Endothelial cell (in vitro differentiated cells): ENCODE data around the gene ATRNL1. TPM values are rescaled to one million over a fixed set of nuclear protein-coding genes. Genes with fewer than 3 reads are reported as not detected.

Source experiments
- DNase-seq: peaks from one replicate; pipeline ENCODE4 v3.0.0; 2021; ENCODE audit warnings: low spot score
- H3K27ac Mint-ChIP-seq: one replicate; pipeline ENCODE4 v1.8.0; 2021; ENCODE audit warnings: mixed read lengths, inconsistent platforms; ENCODE audit not compliant: unreplicated experiment
- H3K27me3 Mint-ChIP-seq: one replicate; pipeline ENCODE4 v1.8.0; 2021; ENCODE audit warnings: mild to moderate bottlenecking, moderate library complexity, mixed read lengths, inconsistent platforms; ENCODE audit not compliant: unreplicated experiment
- H3K36me3 Mint-ChIP-seq: one replicate; pipeline ENCODE4 v1.8.0; 2021; ENCODE audit warnings: mild to moderate bottlenecking, low read depth, mixed read lengths, inconsistent platforms; ENCODE audit not compliant: unreplicated experiment
- H3K4me1 Mint-ChIP-seq: one replicate; pipeline ENCODE4 v1.8.0; 2021; ENCODE audit warnings: mild to moderate bottlenecking, mixed read lengths, inconsistent platforms; ENCODE audit not compliant: unreplicated experiment
- H3K4me3 Mint-ChIP-seq: one replicate; pipeline ENCODE4 v1.8.0; 2021; ENCODE audit warnings: mild to moderate bottlenecking, mixed read lengths, inconsistent platforms; ENCODE audit not compliant: unreplicated experiment
- H3K9me3 Mint-ChIP-seq: one replicate; pipeline ENCODE4 v1.8.0; 2021; ENCODE audit warnings: mixed read lengths, inconsistent platforms; ENCODE audit not compliant: unreplicated experiment
- CTCF ChIP-seq: fragments of 200-600 bp; sonication (generic); IDR thresholded peaks from one replicate; pipeline ENCODE4 v1.5.0; 2021; ENCODE audit warnings: antibody characterized with exemption; ENCODE audit not compliant: unreplicated experiment
- total RNA-seq: library from RNA; stranded (reverse); fragmentation: NEBNext Ultra II Directional; extraction: Animal tissue kit (Norgen Biotek cat#: 25700); gene quantifications from one replicate; pipeline ENCODE4 v1.2.1, GENCODE V29; 2021; ENCODE audit not compliant: unreplicated experiment

Gene ATRNL1
- total RNA-seq, 1 donor from 2014 or later: 32.5 TPM

DNA sequence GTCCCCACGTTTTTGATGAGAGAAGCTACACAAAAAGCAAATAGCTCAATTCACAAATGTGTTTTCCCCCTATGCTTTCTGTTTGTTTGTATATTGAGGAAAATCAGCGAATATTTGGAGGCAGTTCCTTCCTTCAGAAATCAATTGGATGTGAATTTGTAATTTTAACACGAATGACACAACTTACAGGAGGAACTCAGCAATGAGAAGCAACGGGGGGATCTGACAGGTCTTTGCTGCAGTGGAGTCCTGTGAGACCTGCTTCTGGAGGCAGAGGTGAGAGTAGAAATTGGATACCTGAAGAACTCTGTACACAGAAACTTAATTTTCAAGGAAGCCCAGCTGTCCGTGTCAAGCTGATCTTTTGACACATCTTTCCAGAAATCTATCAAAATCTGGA is 809.4 kb downstream of the ATRNL1 start:
- Mint-ChIP-seq H3K36me3 (no peaks in the 10 kb centered on the region), H3K4me1 (no peaks in the 10 kb centered on the region), H3K4me3 (no peak overlapping the region), H3K27me3 (no peaks in the 10 kb centered on the region), H3K27ac (no peak overlapping the region), H3K9me3 (no peaks in the 10 kb centered on the region)
- no peak for TF ChIP-seq CTCF
- DNase-seq: no peak

DNA sequence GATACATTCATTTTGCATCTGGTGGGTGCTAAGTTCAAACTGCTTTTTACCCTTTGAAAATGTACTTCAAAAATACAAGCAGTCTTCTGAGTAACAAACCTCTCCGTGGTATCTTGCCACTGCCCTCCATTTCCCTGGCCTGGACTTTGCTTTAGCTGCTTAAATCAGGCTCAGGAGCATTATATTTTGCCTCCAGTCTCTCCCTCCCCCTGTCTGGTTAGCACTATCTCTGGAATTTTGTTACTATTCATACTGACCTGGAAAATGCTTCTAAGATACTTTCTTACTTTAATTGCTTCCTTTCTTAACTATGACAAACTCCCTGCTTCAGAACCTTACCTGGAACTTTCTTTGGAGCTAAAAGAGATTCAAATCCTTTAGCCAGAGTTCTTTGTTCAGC is 810.0 kb downstream of the ATRNL1 start:
- H3K27me3 Mint-ChIP-seq: no peaks in the 10 kb centered on the region
- no peak for TF ChIP-seq CTCF
- no peaks in the 10 kb centered on the region for H3K4me1 Mint-ChIP-seq
- H3K27ac Mint-ChIP-seq: no peak overlapping the region
- no peak overlapping the region for H3K4me3 Mint-ChIP-seq
- no peak for DNase-seq
- no peaks in the 10 kb centered on the region for H3K36me3 Mint-ChIP-seq
- H3K9me3 Mint-ChIP-seq: no peaks in the 10 kb centered on the region

- H3K4me3 Mint-ChIP-seq: no peak overlapping the region
- H3K9me3 Mint-ChIP-seq: no peaks in the 10 kb centered on the region
- H3K36me3 Mint-ChIP-seq: no peaks in the 10 kb centered on the region
- H3K27me3 Mint-ChIP-seq: no peaks in the 10 kb centered on the region
- no peak overlapping the region for H3K27ac Mint-ChIP-seq
- TF ChIP-seq CTCF: no peak
- H3K4me1 Mint-ChIP-seq: no peaks in the 10 kb centered on the region
- DNase-seq: no peak
Measured at GRCh38 chr10:115903845-115904244, 810.7 kb downstream of the ATRNL1 start.

- Mint-ChIP-seq H3K9me3 (no peaks in the 10 kb centered on the region), H3K36me3 (no peaks in the 10 kb centered on the region), H3K4me1 (no peaks in the 10 kb centered on the region), H3K4me3 (no peak overlapping the region), H3K27me3 (no peaks in the 10 kb centered on the region), H3K27ac (no peak overlapping the region)
- no peak for DNase-seq
- no peak for TF ChIP-seq CTCF
Measured at GRCh38 chr10:115909037-115909436, 815.9 kb downstream of the ATRNL1 start.

GRCh38 chr10:115909962-115910731 is 817.0 kb downstream of the ATRNL1 start:
- Mint-ChIP-seq H3K4me1 (no peaks in the 10 kb centered on the region), H3K27me3 (no peaks in the 10 kb centered on the region), H3K27ac (no peak overlapping the region), H3K9me3 (no peaks in the 10 kb centered on the region), H3K36me3 (no peaks in the 10 kb centered on the region), H3K4me3 (no peak overlapping the region)
- no peak for DNase-seq
- no peak for TF ChIP-seq CTCF
